A673 (cell line): ENCODE results near the gene CAPN9. TPM values are rescaled to one million over a fixed set of nuclear protein-coding genes. Genes with fewer than 3 reads are reported as not detected.
A peak's percentile ranks its signal among the peaks of the same experiment; 100 is the strongest.

ENCODE experiments used
- BruUV-seq: library from RNA; stranded (reverse); fragments of 400-500 nt; replicated peaks from 2 replicates; lab custom pipeline; 2021; lab: Mats Ljungman, UMichigan
- CTCF ChIA-PET: fragments of 300-600 bp; sonication (Branson Sonifier 250); formaldehyde crosslinking; loops from one replicate; lab custom pipeline; 2022; ENCODE audit warnings: antibody characterized with exemption; lab: Charles Lee
- POLR2A ChIA-PET: fragments of 300-600 bp; sonication (Branson Sonifier 250); formaldehyde crosslinking; loops from one replicate; lab custom pipeline; 2022; ENCODE audit warnings: antibody characterized with exemption; ENCODE audit not compliant: low non-redundant PET; lab: Charles Lee
- DNase-seq: peaks from one replicate; pipeline ENCODE4 v3.0.0-alpha.2; 2015; ENCODE audit warnings: low spot score
- H3K27ac ChIP-seq: fragments of 200-600 bp; sonication (generic); 2 replicates; pipeline ENCODE4 v1.5.1; 2016; ENCODE audit warnings: mixed run types, low read depth, mild to moderate bottlenecking, mixed read lengths, antibody characterized with exemption, low read length; ENCODE audit not compliant: poor library complexity, severe bottlenecking
- H3K27me3 ChIP-seq: fragments of 200-600 bp; sonication (generic); replicated peaks from 2 replicates; pipeline ENCODE4 v1.6.1; 2017; ENCODE audit warnings: mixed run types, low read depth, mild to moderate bottlenecking, mixed read lengths, antibody characterized with exemption, low read length; ENCODE audit not compliant: insufficient read depth, poor library complexity
- H3K36me3 ChIP-seq: fragments of 200-600 bp; sonication (generic); 2 replicates; pipeline ENCODE4 v1.6.1; 2016; ENCODE audit warnings: mixed run types, mild to moderate bottlenecking, mixed read lengths, antibody characterized with exemption, low read length; ENCODE audit not compliant: insufficient read depth, poor library complexity, severe bottlenecking
- H3K4me1 ChIP-seq: fragments of 200-600 bp; sonication (generic); 2 replicates; pipeline ENCODE4 v1.6.1; 2017; ENCODE audit warnings: mixed run types, mild to moderate bottlenecking, mixed read lengths, antibody characterized with exemption, low read length; ENCODE audit not compliant: insufficient read depth, poor library complexity, severe bottlenecking
- H3K4me3 ChIP-seq: fragments of 200-600 bp; sonication (generic); 2 replicates; pipeline ENCODE4 v1.5.1; 2016; ENCODE audit warnings: low read depth, mixed run types, mild to moderate bottlenecking, mixed read lengths, low read length; ENCODE audit not compliant: poor library complexity, severe bottlenecking
- H3K9me3 ChIP-seq: fragments of 200-600 bp; sonication (generic); 2 replicates; pipeline ENCODE4 v1.6.1; 2016; ENCODE audit warnings: mixed run types, low read depth, mild to moderate bottlenecking, mixed read lengths, antibody characterized with exemption, low read length; ENCODE audit not compliant: poor library complexity, severe bottlenecking
- CTCF ChIP-seq: fragments of 300-800, 200-600 bp; sonication (generic); conservative IDR thresholded peaks from 2 replicates; pipeline ENCODE4 v1.5.1; 2017; ENCODE audit warnings: low read depth, mild to moderate bottlenecking, antibody characterized with exemption, low read length, moderate library complexity, mixed read lengths
- EZH2 ChIP-seq: fragments of 200-600 bp; sonication (generic); IDR thresholded peaks from 2 replicates; pipeline ENCODE4 v1.6.1; 2017; ENCODE audit warnings: borderline replicate concordance, low read depth, mild to moderate bottlenecking, mixed read lengths, antibody characterized with exemption, low read length; ENCODE audit not compliant: poor library complexity, severe bottlenecking
- intact Hi-C: fragments of 100-400 bp; cut with micrococcal nuclease; formaldehyde crosslinking; loops from one replicate; pipeline ENCODE4 v1.10.0; 2022; ENCODE audit not compliant: unreplicated experiment
- total RNA-seq: library from RNA; stranded (reverse); gene quantifications from 2 replicates; pipeline ENCODE4 v1.2.3, GENCODE V29; 2021

Gene CAPN9
- total RNA-seq, 1 experiment from 2014 or later, result not detected

- intact Hi-C loops, result no loop called here
- Histone ChIP-seq H3K27me3 (no peaks in the 10 kb centered on the region), H3K27ac (no peak overlapping the region), H3K4me3 (no peak overlapping the region), H3K9me3 (no peaks in the 10 kb centered on the region), H3K4me1 (peaks cover 13% of the 10 kb centered on the region), H3K36me3 (peaks cover 3% of the 10 kb centered on the region)
- BruUV-seq, result no TSS peak
- ChIA-PET CTCF (no interaction called here), POLR2A (no interaction called here)
- DNase-seq, result no peak
- no peak for TF ChIP-seq CTCF
- TF ChIP-seq EZH2, result no peak
Observed at GRCh38 chr1:230834292-230834691, 87.1 kb downstream of the CAPN9 start.

GRCh38 chr1:230836347-230836746 is 89.2 kb downstream of the CAPN9 start:
- Histone ChIP-seq H3K9me3 (no peaks in the 10 kb centered on the region), H3K4me3 (no peak overlapping the region), H3K27ac (no peak overlapping the region), H3K36me3 (peaks cover 3% of the 10 kb centered on the region), H3K27me3 (no peaks in the 10 kb centered on the region), H3K4me1 (peaks cover 13% of the 10 kb centered on the region)
- intact Hi-C loops, result no loop called here
- POLR2A ChIA-PET, result no interaction called here
- CTCF ChIA-PET, result no interaction called here
- BruUV-seq, result no TSS peak
- no peak for DNase-seq
- no peak for TF ChIP-seq CTCF
- no peak for TF ChIP-seq EZH2

GRCh38 chr1:230836793-230837192 is 89.6 kb downstream of the CAPN9 start:
- Histone ChIP-seq H3K4me3 (no peak overlapping the region), H3K9me3 (no peaks in the 10 kb centered on the region), H3K27ac (peak overlapping the region; percentile 18), H3K27me3 (no peaks in the 10 kb centered on the region), H3K4me1 (peaks cover 13% of the 10 kb centered on the region), H3K36me3 (peaks cover 3% of the 10 kb centered on the region)
- POLR2A ChIA-PET, result no interaction called here
- DNase-seq, result peak; percentile 49
- BruUV-seq, result no TSS peak
- CTCF ChIA-PET, result no interaction called here
- TF ChIP-seq EZH2 (no peak), CTCF (no peak)
- intact Hi-C loops, result no loop called here
